GM21737 (cell line): ENCODE measurements around the gene ATP11A.

Experiments
- ATAC-seq: cut with Tn5 transposase; IDR thresholded peaks from one replicate; pipeline ENCODE4 v1.9.1; 2021; ENCODE audit warnings: mild to moderate bottlenecking, moderate library complexity; ENCODE audit not compliant: unreplicated experiment

The ATP11A gene

GRCh38 chr13:112756511-112756966 is 66.7 kb downstream of the ATP11A start:
- ATAC-seq = no peak

- ATAC-seq = no peak
Observed at GRCh38 chr13:112756967-112757758, 67.3 kb downstream of the ATP11A start.

- no peak for ATAC-seq
Observed at GRCh38 chr13:112757759-112758086, 67.9 kb downstream of the ATP11A start.

GRCh38 chr13:112759053-112759452 is 69.2 kb downstream of the ATP11A start:
- no peak for ATAC-seq

- ATAC-seq = no peak
Observed at GRCh38 chr13:112759827-112760226, 70.0 kb downstream of the ATP11A start.

- ATAC-seq = no peak
Observed at GRCh38 chr13:112760435-112760834, 70.6 kb downstream of the ATP11A start.

GRCh38 chr13:112760931-112761330 is 71.1 kb downstream of the ATP11A start:
- ATAC-seq = no peak

- ATAC-seq = no peak
Observed at GRCh38 chr13:112761701-112762689, 72.2 kb downstream of the ATP11A start.

GRCh38 chr13:112762690-112763080 is 72.8 kb downstream of the ATP11A start:
- no peak for ATAC-seq

- ATAC-seq = no peak
Observed at GRCh38 chr13:112764028-112764427, 74.2 kb downstream of the ATP11A start.

GRCh38 chr13:112764864-112765561 is 75.2 kb downstream of the ATP11A start:
- no peak for ATAC-seq

- no peak for ATAC-seq
Observed at GRCh38 chr13:112765731-112766130, 75.9 kb downstream of the ATP11A start.

GRCh38 chr13:112766336-112766735 is 76.5 kb downstream of the ATP11A start:
- ATAC-seq = no peak

GRCh38 chr13:112767506-112768471 is 78.0 kb downstream of the ATP11A start:
- peak; percentile 72 for ATAC-seq

GRCh38 chr13:112768795-112769481 is 79.1 kb downstream of the ATP11A start:
- ATAC-seq = no peak

GRCh38 chr13:112769615-112770014 is 79.8 kb downstream of the ATP11A start:
- no peak for ATAC-seq

- ATAC-seq = no peak
Observed at GRCh38 chr13:112770504-112770903, 80.7 kb downstream of the ATP11A start.

GRCh38 chr13:112771139-112771876 is 81.5 kb downstream of the ATP11A start:
- no peak for ATAC-seq
